ENCODE data around the gene GTF2B.

GRCh38 chr1:88936760-88937342, 45.5 kb upstream of the GTF2B start:
- TF ChIP-seq POLR2A (IDR thresholded peaks at IDR 0.05; ENCODE audit: low read length) (no peak), GATA1 (IDR thresholded peaks at IDR 0.05; ENCODE audit: low read depth, low read length) (no peak)

Measured in erythroblast (primary cell).